AG08395 (cell line): Measurements from ENCODE around the gene SLCO6A1.
"Not testable (repeated sequence)": the region's sequence is repeated elsewhere in the genome, so short reads cannot be mapped to it uniquely, and the experiment has no call there.

Experiments used
- DNase-seq: peaks from one replicate; pipeline ENCODE4 v3.0.0; 2012; ENCODE audit warnings: mixed read lengths, low spot score

The SLCO6A1 gene, protein sequence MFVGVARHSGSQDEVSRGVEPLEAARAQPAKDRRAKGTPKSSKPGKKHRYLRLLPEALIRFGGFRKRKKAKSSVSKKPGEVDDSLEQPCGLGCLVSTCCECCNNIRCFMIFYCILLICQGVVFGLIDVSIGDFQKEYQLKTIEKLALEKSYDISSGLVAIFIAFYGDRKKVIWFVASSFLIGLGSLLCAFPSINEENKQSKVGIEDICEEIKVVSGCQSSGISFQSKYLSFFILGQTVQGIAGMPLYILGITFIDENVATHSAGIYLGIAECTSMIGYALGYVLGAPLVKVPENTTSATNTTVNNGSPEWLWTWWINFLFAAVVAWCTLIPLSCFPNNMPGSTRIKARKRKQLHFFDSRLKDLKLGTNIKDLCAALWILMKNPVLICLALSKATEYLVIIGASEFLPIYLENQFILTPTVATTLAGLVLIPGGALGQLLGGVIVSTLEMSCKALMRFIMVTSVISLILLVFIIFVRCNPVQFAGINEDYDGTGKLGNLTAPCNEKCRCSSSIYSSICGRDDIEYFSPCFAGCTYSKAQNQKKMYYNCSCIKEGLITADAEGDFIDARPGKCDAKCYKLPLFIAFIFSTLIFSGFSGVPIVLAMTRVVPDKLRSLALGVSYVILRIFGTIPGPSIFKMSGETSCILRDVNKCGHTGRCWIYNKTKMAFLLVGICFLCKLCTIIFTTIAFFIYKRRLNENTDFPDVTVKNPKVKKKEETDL

DNA sequence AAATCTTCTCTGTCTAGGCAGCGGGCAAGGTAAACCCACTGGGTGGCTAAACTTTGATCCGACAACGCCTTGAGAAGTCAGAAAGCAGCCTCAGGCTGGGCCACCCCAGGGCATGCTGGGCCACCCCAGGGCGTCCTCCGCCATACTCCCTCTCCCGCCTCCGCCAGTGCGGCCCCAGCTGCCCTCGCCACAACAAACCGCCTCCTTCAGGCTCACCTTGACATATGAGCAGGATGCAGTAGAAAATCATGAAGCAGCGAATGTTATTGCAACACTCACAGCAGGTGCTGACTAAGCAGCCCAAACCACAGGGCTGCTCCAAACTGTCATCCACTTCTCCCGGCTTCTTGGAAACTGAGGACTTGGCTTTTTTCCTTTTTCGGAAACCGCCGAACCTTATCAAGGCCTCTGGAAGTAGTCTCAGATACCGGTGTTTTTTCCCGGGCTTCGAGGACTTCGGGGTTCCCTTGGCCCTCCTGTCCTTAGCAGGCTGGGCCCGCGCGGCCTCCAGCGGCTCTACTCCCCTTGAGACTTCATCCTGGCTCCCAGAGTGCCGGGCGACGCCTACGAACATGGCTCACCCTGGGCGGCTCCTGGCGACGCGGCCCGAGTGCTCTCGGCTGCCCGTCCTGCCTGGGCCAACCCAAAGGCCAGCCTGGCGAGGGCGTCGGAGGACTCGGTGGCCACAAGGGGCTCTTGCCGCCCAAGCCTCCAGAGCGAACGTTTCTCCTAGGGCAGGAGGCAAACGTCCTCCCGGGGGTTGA, at the start of gene SLCO6A1:
Gene SLCO6A1, minus strand, starts transcription at position 731 of the 764 bp plus-strand sequence. Its CDS starts 157 bp downstream, at position 574.
- DNase-seq = no peak

DNA sequence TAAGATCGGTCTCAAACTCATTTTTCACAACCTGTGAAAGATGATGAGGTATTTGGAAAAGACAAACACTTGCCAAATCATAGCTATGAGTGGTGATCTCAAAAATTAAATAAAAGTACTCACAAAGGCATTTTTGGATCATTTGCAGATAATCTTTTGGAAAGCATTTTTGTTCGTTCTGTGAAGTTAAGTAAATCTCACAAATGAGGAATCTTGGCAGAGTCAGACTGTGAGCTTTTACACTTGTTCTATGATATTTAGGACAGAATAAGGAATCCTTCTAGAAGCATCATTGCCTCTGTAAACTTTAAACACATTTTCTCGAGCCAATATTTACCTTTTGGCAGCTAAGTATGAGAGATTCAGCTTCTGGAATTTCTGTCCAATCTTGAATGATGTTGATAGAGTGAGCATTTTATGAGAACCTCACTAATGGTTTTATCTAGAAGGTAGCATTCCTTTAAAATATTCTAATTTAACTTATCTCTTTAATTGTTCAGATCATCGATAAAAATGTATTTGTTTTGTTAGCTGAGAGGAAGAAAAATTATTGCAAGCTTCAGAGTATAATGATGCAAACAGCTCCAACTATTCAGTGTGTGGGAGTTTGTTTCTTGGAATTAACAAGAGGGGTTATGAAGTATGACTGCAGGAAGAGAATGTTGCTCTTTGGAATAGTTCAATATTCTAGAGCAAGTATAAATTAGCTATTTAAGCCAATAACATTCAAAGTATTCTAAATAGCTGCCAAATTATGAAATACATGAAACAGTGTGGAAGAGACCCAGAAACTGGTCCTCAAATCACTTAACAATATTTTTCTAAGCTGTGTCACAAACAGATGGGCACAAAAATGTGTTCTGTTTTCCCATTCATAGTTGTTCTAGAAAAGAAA, 48.6 kb upstream of the SLCO6A1 start:
- no peak for DNase-seq

DNA sequence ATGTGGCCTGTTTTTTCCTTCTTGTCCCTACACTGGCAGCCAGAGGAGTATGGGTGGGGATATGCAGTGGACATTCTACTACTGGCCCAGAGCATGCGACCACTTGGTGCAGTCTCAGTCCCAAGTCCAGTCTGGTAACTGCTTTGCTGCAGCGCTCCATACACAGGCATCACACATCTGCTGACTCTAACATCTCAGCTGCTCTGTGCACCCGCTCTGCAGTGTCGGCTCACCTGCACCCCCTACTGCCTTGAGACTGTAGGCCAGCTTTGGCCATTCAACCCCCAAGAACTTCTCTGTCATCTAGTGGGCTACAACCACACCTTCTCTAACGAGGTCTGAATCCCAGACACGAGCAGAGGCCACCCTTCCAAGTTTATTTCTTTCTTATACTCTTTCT, 46.4 kb upstream of the SLCO6A1 start:
- DNase-seq = no peak

DNA sequence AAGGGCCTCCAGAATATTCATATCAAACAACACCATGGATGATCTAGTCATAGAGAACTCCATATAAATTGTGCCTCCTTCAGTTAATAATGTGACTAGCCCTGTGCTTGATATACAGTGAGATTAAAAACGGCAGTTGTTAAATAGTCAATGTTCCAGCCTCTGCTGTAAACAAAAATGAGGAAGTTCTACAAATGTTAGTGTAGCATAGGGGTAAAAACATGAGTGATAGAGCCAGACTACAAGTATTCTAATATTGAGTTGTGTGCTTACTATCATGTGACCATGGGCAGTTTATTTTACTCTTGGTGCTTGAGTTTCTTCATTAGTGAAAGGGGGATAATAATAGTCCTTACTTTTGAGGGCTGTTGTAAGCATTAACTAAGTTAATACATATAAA, 43.3 kb upstream of the SLCO6A1 start:
- no peak for DNase-seq

DNA sequence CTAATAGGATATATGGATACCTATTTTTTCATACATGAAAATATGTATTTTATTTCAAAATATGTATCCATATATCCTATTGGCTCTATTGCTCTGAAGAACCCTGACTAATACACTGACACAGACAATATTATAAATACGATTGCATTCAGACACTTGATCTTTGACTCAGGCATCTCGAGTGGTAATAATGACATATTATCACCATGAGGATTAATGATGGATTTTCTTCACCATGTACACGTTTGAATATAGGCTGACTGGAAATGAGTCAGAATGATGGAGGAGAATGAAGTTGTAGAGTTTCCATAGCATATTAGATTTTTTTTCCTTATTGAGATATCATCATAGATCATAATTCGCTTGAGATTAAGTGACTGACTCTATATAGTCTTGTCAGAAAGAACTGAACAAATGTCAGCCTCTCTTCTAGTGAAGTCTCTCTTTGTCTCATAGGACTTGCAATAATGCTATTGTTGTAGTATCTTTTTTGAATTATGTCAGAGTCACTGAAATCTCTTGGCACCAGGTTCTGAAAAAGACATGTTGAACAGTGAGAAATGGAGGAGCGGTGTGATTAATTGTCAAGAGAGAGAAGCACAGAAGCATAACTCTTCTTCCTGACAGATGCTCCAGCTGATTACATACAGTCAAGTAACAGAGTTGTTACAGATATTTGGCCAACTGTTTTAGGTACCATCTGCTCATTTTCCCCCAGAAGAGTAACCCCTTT, 41.4 kb upstream of the SLCO6A1 start:
- DNase-seq = no peak

DNA sequence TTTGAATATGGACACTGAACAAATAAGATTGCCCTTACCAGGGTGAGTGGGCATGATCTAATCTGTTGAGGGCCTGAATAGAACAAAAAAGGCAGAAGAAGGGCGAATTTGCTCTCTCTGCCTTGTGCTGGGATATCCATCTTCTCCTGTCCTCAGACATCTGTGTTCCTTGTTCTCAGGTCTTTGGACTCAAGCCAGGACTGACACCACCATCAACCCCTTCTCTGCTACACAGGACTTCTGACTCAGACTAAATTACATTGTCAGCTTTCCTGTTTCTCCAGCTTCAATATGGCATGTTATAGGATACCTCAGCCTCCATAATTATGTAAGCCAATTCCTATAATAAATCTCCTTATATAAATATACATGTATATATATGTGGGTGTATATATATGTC, 40.8 kb upstream of the SLCO6A1 start:
- no peak for DNase-seq

DNA sequence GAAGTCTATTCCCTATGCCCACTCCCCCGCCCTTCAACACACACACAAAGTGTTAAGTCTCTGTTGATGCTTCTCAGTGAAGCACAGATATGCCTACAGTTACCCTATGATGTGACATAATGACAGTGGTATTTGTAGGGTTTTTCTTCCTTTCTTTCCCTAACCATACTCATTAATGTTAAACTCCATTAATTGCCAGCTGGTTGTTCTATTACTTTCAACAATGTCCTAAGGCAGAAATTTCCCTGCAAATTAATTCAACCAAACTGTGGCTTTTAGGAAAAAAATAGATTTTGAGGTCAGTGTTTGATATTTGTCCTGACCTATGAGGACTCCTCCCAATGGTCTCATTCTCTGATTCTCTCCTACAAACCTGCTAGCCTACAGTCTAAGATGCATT, 38.2 kb upstream of the SLCO6A1 start:
- DNase-seq = no peak

DNA sequence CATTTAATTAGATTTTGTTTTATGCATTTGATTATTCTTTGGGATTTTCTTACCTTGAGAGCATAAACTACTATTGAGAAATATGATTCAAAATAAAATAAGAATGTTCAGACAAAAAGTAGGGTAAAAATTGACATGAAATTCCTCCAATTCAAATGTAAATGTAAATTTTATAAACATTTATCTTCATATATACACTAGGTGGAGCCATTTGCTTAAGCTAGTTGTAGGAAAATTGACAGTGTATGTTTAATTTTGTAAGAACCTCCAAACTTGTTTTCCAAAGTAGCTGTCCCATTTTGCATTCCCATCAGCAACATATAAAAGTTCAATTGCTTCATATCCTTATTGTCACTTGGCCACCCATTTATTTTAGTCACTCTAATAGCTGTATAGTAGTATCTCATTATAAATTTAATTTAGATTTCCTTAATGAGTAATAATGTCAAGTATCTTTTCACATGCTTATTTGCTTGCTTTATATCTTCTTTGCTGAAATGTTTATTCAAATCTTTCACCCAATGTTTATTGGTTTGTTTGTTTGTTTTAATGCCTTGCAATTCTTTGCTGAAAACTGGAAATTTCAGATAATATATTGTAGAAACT, 37.6 kb upstream of the SLCO6A1 start:
- DNase-seq = peak; percentile 8

DNA sequence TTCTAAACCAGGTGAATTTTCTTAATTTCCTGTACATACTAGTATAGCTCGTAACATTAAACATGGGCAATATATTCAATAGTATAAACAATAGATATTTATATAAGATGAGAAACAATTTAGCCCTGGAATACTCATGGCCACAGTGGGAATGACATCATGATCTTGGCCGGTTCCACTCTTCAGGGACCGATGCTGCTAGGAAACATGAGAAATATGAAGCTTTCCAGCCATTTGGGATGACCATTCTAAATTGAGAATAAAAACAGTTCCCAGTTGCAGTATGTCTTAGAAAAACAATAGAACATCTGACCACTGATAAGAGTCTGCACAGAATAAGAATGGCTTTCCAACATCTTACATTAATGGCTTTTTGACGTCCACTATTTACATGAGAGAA, 33.3 kb upstream of the SLCO6A1 start:
- DNase-seq = no peak

DNA sequence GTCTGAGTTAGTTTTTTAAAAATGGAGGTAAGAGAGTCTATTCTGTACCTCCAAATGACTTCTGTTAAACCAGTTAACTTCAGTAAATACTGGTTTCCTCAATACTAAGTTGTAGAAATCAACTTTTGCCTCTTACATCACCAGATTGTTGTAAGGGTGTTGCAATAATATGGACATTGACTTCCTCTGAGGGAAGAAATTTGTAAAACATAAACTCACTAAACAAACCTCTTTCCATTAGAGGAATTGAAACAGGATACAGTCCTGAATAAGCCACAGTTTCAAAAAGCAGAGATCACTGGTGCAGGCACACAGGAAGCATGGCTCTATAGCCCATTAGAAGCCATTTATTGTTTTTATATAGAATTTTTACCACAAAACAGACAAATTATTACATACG, 32.7 kb upstream of the SLCO6A1 start:
- DNase-seq = no peak

DNA sequence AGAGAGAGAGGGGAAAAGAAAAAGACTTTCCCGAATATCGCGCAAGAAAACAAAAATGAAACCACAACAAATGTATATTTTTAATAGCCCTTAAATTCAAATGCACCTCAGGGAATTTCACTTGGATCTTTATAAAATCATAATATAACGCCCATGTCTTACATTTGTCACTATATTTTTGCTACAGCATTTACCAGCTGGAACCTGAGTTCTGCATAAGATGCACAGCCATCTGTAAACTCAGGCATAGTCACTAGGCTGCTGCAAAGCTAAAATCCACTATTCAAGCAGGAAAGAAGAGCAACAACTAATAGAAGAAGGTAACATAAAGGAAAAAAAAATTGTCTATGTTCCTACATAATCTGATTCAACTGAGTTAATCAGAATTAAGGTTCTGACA, 30.6 kb upstream of the SLCO6A1 start:
- DNase-seq = no peak

DNA sequence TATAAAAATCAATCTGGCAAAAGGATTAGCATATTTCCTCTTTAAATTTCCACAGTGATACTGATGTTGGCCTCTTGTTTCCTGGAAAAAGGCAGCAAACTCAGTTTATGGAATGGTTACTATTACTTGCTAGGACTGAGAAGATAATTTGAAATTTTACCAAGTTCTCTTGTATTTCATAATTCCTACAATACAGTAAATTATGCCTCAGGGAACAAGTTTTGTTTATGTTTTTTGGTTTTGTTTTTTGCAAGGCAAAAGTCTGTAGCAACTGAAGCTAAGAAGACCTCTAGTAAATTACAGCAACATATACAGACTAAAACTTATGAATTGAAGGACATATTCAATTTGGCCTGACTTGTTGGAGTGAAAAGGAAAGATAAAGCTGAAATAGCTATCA, 30.2 kb upstream of the SLCO6A1 start:
- DNase-seq = no peak

DNA sequence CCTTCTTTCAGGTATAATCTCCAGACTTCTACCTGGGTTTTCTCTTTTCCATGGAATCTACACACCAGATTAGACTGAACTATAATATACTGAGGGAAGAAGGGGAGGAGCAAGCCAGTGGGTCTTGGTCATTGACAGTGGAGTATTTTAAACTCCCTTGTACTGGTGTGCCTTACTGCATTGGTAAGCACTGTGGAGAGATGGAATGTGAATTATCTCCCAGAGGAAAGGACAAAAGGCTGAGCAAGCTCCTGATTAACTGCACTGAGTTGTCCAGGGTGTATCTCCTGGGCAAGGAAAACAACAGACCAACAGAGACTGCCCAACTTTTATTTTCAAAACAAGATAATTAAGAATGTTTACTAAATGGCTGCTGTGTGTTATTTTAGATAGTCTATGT, 29.8 kb upstream of the SLCO6A1 start:
- no peak for DNase-seq

DNA sequence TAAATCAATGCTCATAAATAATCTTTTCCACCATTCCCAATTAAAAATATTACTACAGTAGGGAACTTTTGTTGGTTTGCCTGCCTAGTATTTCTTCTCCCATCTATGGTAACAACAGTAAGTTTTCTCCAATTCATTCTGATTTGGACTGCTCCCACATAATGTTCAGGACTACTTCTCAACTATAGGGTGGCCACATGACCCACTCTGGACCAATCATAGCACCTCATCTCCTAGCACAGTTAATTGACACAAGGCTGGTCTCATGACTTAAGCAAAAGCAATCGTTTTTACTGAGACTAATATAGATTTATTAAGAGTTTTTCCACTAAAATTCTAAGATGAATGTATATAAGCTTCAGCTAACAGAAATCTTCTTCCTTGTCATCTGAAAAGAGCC, 28.7 kb upstream of the SLCO6A1 start:
- no peak for DNase-seq

DNA sequence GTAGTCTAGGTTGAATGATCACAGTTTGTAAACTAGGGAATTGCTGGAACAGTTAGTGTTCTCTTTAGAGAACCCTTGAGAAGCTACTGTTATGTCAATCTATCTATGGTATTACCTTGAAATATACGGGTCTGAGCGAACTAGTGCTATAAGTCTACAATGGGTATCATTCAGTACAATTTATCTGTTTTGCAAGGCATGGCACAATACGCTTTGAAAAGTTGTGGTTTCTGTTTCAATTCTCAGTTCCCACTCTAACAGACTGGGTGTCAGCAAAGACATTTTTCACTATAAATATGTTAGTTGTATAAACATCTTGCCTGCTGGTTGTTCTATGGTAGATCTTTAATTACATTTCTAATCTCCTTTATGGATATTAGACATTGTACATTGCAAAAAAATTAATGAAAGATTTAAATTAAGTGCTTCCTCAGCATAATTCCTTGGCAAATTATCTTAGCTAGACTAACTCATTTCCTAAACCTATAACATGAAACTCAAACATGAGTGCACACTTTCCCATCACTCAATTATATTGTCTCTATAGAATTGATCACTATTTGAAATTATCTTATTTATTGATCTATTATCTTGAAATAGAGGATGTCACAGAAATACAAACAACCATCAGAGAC, 24.9 kb upstream of the SLCO6A1 start:
- DNase-seq = no peak

DNA sequence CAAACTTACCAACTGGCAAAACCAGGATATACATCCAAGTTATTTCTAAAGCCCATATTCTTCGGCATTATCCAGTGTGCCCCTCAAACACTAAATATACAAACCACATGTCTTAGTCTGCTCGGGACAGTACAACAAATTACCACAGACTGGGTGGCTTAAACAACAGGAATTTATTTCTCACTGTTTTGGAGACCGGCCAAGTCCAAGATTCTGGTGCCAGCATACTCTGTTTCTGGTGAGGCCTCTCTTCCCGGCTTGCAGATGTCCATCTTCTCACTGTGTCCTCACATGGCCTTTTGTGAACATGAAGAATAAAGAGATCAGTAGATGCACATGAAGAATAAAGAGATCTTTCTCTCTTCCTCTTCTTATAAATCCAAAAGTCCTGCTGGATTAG, 12.9 kb upstream of the SLCO6A1 start:
- DNase-seq = peak; percentile 10

DNA sequence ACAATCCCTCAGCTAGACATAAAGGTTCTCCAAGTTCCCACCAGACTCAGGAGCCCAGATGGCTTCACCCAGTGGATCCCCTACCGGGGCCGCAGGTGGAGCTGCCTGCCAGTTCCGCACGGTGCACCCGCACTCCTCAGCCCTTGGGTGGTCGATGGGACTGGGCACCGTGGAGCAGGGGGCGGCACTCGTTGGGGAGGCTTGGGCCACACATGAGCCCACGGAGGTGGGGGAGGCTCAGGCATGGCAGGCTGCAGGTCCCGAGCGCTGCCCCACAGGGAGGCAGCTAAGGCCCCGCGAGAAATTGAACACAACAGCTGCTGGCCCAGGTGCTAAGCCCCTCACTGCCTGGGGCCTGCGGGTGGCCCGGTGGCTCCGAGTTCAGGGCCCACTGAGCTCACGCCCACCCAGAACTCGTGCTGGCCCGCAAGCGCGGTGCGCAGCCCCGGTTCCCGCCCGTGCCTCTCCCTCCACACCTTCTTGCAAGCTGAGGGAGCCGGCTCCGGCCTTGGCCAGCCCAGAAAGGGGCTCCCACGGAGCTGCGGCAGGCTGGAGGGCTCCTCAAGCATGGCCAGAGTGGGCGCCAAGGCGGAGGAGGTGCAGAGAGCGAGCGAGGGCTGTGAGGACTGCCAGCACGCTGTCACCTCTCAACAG, 7.4 kb downstream of the SLCO6A1 start:
- DNase-seq = not testable (repeated sequence)

DNA sequence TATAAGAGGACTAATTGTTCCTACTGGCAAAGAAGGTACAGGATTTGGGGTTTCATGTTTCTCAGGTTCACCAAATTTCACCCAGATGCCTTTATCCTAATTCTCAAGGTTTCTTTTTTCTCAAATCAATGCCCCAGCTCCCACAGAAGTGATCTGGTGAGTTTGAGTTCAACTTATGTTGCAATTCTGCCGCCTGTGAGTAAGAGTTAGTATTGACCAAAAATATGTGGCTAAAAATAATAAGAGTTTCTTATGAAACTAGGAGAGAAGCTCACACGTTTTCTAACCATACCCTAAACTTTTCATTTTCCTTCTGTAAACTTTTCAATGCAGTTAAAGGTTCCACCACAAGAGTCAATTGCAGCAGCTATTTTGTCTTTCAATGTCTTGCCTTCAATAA, 15.1 kb downstream of the SLCO6A1 start:
- no peak for DNase-seq

DNA sequence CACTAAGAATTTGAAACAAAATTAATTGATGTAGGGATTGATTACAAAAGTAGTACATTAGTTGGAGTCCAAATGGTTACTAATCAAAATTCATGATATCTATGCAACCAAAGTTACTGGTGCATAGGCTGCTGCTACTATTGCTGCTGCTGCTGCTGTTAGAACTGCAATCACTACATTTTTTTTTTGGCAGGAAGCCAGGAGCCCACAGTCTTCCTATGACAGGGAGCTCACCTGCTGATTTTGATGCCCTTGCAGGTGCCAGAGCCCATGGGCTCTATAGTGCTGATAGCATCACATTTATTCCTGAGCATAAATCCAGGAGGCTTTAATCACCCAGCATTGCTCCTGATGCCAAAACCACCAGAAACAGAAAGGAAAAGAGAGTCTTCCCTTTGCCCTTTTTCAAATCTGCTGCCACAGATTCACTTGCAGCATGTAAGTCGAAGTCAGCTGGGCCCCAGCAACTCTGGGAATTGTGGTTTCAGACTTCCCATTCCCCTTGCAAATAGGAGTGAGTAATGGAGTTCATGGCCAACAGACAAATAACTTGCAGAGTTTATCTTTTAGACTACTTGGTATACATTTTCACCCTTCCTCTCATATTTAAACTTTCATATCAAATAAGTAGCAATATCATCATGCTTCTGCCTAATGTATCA, 17.6 kb downstream of the SLCO6A1 start:
- no peak for DNase-seq
